A549 (cell line): ENCODE results near the gene CDCA7L.

Source experiments
- CHD2 ChIP-seq: fragments of 150-350 bp; IDR thresholded peaks from 2 replicates; pipeline ENCODE4 v1.6.1; 2014; ENCODE audit warnings: low read length; ENCODE audit not compliant: partially characterized antibody
- MAFK ChIP-seq: fragments of 450-650 bp; IDR thresholded peaks from 2 replicates; pipeline ENCODE4 v1.6.1; 2014; ENCODE audit not compliant: partially characterized antibody
- MAX ChIP-seq: IDR thresholded peaks from 2 replicates; pipeline ENCODE4 v1.6.1; 2012
- MAZ ChIP-seq: fragments of 150-350 bp; IDR thresholded peaks from 2 replicates; pipeline ENCODE4 v1.6.1; 2014; ENCODE audit warnings: antibody characterized with exemption, low read depth, low read length, borderline replicate concordance
- PHF8 ChIP-seq: fragments of 200-600 bp; sonication (generic); IDR thresholded peaks from 2 replicates; pipeline ENCODE4 v1.6.1; 2016; ENCODE audit warnings: low read depth, mild to moderate bottlenecking, antibody characterized with exemption, moderate library complexity, borderline replicate concordance
- POLR2A ChIP-seq: IDR thresholded peaks from 2 replicates; pipeline ENCODE4 v1.6.1; 2012; ENCODE audit warnings: mild to moderate bottlenecking, low read length
- RARB ChIP-seq: fragments of 250-450 bp; sonication (Bioruptor Pico); IDR thresholded peaks from 2 replicates; pipeline ENCODE4 v1.8.0; 2021; ENCODE audit warnings: mild to moderate bottlenecking, moderate library complexity
- TF ChIP-seq, protein P1 (sequence below): fragments of >200 bp; sonication (Bioruptor Twin); formaldehyde crosslinking; IDR thresholded peaks from 3 replicates; pipeline ENCODE4 v1.5.1; 2016

GRCh38 chr7:21943436-21943835 is 2.3 kb downstream of the CDCA7L start:
- TF ChIP-seq MAFK (no peak), CHD2 (no peak), PHF8 (no peak), RARB (CRISPR knock-in tag) (no peak), POLR2A (no peak), MAX (no peak), MAZ (no peak)
- TF ChIP-seq, protein P1, sequence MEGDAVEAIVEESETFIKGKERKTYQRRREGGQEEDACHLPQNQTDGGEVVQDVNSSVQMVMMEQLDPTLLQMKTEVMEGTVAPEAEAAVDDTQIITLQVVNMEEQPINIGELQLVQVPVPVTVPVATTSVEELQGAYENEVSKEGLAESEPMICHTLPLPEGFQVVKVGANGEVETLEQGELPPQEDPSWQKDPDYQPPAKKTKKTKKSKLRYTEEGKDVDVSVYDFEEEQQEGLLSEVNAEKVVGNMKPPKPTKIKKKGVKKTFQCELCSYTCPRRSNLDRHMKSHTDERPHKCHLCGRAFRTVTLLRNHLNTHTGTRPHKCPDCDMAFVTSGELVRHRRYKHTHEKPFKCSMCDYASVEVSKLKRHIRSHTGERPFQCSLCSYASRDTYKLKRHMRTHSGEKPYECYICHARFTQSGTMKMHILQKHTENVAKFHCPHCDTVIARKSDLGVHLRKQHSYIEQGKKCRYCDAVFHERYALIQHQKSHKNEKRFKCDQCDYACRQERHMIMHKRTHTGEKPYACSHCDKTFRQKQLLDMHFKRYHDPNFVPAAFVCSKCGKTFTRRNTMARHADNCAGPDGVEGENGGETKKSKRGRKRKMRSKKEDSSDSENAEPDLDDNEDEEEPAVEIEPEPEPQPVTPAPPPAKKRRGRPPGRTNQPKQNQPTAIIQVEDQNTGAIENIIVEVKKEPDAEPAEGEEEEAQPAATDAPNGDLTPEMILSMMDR: no peak
